GM12892 (cell line): ENCODE results near the gene PLXNB1.

Experiments
- POLR2A ChIP-seq: IDR thresholded peaks from 2 replicates; pipeline ENCODE4 v1.6.1; 2011; ENCODE audit warnings: low read depth, low read length, control low read depth
- TAF1 ChIP-seq: IDR thresholded peaks from 2 replicates; pipeline ENCODE4 v1.6.1; 2011; ENCODE audit warnings: low read depth, mild to moderate bottlenecking, control low read depth, low read length, borderline replicate concordance

DNA sequence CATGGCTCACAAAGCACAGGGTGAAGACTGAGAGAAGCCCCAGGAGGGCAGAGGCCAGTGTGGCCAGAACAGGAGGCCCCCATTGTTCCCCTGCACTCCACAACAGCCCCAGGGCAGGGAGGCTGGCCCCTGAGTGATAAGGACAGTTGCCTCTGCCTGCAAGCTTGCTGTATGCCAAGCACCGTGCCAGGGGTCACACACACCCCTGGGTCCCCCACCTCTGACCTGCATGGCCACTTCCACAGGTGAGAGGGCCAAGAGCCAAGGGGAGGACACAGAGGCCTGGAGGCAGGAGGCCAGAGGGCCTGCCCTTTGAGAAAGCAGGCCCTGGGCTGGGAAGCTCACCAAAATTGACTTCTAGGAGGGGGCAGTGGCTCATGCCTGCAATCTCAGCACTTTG lies 40.4 kb upstream of the PLXNB1 start:
- no peak for TF ChIP-seq POLR2A
- no peak for TF ChIP-seq TAF1
